Activated T-cell treated with anti-CD3 and anti-CD28 coated beads for 24 hours (primary cell): ENCODE measurements around the gene SLAIN2.
"Not testable (repeated sequence)": the region's sequence is repeated elsewhere in the genome, so short reads cannot be mapped to it uniquely, and the experiment has no call there.

ENCODE experiments used
- DNase-seq: peaks from one replicate; pipeline ENCODE4 v3.0.0-alpha.2; 2020; ENCODE audit warnings: low read depth

The SLAIN2 gene

GRCh38 chr4:48370260-48371134 lies 29.2 kb downstream of the SLAIN2 start:
- DNase-seq: no peak

DNA sequence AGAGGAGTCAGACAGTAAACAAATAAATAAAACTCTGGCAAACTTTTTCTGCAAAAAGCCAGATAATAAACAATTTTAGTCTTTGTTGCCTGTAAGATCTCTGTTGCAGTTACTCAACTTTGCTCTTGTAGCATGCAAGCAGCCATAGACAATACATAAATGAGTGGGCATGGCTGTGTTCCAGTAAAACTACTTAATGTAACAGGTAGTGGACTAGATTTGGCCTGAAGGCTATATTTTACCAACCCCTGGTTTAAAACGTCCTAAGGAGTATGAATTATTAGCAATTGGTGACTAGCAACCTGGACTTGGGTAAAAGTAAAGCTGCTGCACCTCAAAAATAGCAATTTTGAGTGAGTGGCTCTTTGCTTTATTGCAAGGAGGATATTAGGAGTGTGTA lies 30.9 kb downstream of the SLAIN2 start:
- DNase-seq: no peak

- DNase-seq: no peak
Measured at GRCh38 chr4:48375651-48376304, 34.4 kb downstream of the SLAIN2 start.

DNA sequence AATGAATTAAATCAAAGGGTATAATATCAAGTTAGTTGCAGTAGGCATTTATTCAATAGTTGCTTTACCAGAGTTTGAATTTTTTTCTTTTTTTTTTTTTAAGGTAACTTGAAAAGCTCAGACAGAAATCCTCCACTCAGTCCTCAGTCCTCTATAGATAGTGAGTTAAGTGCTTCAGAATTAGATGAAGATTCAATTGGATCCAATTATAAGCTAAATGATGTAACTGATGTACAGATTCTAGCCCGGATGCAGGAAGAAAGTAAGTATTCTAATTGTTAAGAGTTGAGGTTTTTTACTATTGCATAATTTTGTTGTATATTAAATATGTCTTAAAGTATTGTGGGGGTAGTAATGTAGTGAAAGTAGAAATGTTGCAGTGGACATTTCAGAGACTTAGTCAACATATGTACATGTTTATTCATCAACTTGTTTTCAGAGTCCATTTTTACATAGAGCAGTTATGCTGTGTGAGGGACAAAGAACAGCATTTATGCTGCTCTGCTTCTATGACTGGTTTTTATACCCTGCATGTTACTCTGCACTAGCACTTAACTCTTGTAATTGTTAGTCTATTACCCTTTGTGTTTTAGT lies 38.4 kb downstream of the SLAIN2 start:
- no peak for DNase-seq

- no peak for DNase-seq
Measured at GRCh38 chr4:48380583-48381167, 39.3 kb downstream of the SLAIN2 start.

DNA sequence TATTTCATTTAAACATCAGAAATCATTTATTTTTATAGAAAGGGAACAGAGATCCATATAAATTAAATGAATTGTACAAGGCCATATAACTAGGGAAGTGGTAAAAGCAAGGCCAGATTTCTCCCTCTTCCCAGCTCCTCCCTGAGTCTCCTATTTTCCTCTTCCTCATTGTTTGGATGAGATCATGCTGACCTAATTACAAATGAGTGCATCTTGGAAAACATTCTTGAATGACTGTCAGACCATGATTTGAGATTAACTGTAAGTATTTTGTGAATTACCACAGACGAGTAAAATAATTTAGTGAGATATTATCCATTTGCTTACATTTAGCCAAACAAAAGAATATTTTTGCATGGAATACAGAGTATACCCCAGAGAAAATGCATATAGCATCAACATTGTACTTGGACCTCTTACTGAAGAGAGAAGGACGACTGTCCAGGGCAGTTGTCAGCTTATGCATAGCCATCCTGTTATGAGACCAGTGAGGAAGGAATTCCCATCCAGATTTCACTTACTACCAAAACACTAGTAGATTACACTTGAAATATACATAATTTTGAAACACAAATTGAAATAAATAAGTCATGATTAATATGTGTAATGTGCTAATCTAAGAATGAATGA lies 47.3 kb downstream of the SLAIN2 start:
- DNase-seq: no peak

GRCh38 chr4:48396043-48396442 lies 54.7 kb downstream of the SLAIN2 start:
- DNase-seq: no peak

- no peak for DNase-seq
Measured at GRCh38 chr4:48400416-48400815, 59.1 kb downstream of the SLAIN2 start.

- no peak for DNase-seq
Measured at GRCh38 chr4:48403358-48403757, 62.0 kb downstream of the SLAIN2 start.

- DNase-seq: no peak
Measured at GRCh38 chr4:48403779-48404178, 62.5 kb downstream of the SLAIN2 start.

GRCh38 chr4:48405924-48406323 lies 64.6 kb downstream of the SLAIN2 start:
- no peak for DNase-seq

GRCh38 chr4:48409203-48409602 lies 67.9 kb downstream of the SLAIN2 start:
- DNase-seq: no peak

DNA sequence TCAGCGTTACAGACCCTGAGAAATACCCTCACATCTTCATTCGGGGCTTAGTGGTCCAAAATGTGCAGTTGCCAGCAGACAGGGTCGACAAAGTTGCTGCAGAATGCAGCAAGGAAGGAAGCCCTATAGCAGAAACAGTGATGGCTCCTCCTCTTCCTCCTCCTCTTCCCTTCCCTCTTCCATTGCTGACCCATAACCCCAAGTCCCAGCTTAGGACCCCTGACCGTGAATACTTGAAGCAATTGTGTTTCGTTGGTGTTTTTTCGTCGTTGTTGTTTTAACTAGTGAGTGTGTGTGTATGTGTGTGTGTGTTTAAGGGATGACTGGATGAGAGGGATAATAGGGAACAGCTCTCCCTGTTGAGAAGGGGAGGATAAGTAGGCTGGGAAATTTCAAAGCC lies 69.5 kb downstream of the SLAIN2 start:
- no peak for DNase-seq

- no peak for DNase-seq
Measured at GRCh38 chr4:48420144-48420543, 78.8 kb downstream of the SLAIN2 start.

- DNase-seq: no peak
Measured at GRCh38 chr4:48421101-48421500, 79.8 kb downstream of the SLAIN2 start.

DNA sequence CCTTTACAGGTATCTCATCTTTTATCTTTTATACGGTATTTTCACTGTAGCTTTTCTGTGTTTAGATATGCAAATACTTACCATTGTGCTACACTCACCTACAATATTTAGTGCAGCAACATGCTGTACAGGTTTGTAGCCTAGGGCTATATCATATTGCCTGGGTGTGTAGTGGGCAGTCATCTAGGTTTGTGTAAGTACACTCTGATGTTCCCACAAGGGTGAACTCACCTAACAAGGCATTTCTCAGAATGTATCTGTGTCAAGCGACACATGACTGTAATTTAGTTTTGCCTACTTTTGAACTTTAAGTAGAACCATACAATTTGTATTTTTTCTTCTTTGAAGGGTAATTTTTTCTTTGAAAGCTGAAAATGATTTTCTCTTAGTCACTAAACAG lies 87.6 kb downstream of the SLAIN2 start:
- no peak for DNase-seq

DNA sequence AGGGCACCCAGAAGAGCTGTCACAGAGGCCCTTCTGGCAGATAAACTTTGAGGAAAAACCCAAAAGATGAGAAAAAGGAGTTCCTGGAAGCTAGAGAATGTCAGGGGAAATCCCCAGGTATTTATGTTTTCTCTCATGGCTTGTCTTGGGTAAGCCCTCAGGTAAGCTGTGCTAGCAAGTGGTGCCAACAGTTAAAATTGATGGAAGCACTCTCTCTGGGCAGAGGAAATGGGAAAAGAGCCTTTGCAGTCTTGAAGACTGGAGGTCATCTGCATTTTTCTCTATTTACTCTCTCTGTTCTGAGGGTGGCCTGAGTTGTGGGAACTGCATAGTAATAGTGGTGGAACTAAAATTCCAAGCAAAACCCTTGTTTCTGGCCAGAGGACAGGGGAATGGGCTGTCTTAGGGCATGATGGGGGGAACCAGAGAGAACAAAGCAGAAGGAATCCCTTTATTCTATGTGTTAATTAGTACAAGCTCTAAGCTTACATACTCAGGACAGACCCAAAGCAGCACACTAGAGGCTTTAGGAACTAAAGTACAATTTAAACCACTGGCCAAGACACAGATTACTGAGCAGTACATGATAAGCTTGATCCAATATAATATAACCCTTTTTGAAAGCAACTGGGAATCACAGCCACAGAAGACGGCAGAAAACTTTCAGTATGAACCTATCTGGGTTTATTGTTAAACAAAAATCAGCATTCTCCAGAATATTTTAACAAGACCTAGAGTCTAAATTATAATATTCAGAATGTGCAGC lies 88.6 kb downstream of the SLAIN2 start:
- DNase-seq: no peak

- DNase-seq: no peak
Measured at GRCh38 chr4:48431401-48431800, 90.1 kb downstream of the SLAIN2 start.

GRCh38 chr4:48432017-48432416 lies 90.7 kb downstream of the SLAIN2 start:
- DNase-seq: no peak

GRCh38 chr4:48436318-48436717 lies 95.0 kb downstream of the SLAIN2 start:
- DNase-seq: no peak

GRCh38 chr4:48439988-48440387 lies 98.7 kb downstream of the SLAIN2 start:
- DNase-seq: no peak

DNA sequence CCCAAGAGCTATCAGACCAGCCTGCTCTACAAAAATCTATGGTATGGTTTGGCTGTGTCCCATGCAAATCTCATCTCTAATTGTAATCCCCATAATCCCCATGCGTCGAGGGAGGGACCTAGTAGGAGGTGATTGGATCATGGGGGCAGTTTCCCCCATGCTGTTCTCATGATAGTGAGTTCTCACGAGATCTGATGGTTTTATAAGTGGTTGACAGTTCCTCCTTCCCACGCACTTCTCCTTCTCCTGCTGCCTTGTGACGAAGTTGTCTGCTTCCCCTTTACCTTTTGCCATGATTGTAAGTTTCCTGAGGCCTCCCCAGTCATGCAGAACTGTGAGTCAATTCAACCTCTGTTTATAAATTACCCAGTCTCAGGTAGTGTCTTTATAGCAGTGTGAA lies 99.6 kb downstream of the SLAIN2 start:
- not testable (repeated sequence) for DNase-seq
